Astrocyte of the spinal cord (primary cell): Measurements from ENCODE around the gene CFC1B.
"Not testable (repeated sequence)": the region's sequence is repeated elsewhere in the genome, so short reads cannot be mapped to it uniquely, and the experiment has no call there.

ENCODE experiments used
- DNase-seq: peaks from one replicate; pipeline ENCODE4 v3.0.0; 2011; ENCODE audit warnings: low read depth, low spot score
- H3K4me3 ChIP-seq: 2 replicates; pipeline ENCODE4 v1.5.1; 2011; ENCODE audit warnings: low read depth, mild to moderate bottlenecking, low read length, moderate library complexity
- in situ Hi-C: cut with HindIII; loops from 2 replicates; pipeline ENCODE4 v1.10.0; 2017; ENCODE audit warnings: low sequenced_read_pairs

The CFC1B gene

GRCh38 chr2:130520992-130521391, at the start of gene CFC1B:
CFC1B (plus strand) TSS chr2:130521222; CDS start chr2:130521485, 263 bp downstream.
- DNase-seq, H3K4me3 ChIP-seq, in situ Hi-C loops: not testable (repeated sequence)

GRCh38 chr2:130491073-130491472, 29.9 kb upstream of the CFC1B start:
- H3K4me3 ChIP-seq, DNase-seq, in situ Hi-C loops: not testable (repeated sequence)

- in situ Hi-C loops, DNase-seq, H3K4me3 ChIP-seq: not testable (repeated sequence)
These were observed 11.8 kb upstream of the CFC1B start, which contains the start of gene POTEI for GRCh38 chr2:130509228-130509627. POTEI (minus strand) TSS chr2:130509328; CDS start chr2:130509235, 93 bp downstream.

GRCh38 chr2:130510807-130511746, 9.9 kb upstream of the CFC1B start:
- DNase-seq, H3K4me3 ChIP-seq, in situ Hi-C loops: not testable (repeated sequence)

GRCh38 chr2:130511747-130512451, 9.1 kb upstream of the CFC1B start:
- in situ Hi-C loops, H3K4me3 ChIP-seq, DNase-seq: not testable (repeated sequence)

GRCh38 chr2:130518516-130519106, 2.4 kb upstream of the CFC1B start:
- DNase-seq, in situ Hi-C loops, H3K4me3 ChIP-seq: not testable (repeated sequence)

GRCh38 chr2:130522390-130522789, 1.4 kb downstream of the CFC1B start:
- H3K4me3 ChIP-seq, in situ Hi-C loops, DNase-seq: not testable (repeated sequence)

- in situ Hi-C loops, DNase-seq, H3K4me3 ChIP-seq: not testable (repeated sequence)
These were observed 6.4 kb downstream of the CFC1B start for GRCh38 chr2:130527365-130527967.

GRCh38 chr2:130529545-130529944, 8.5 kb downstream of the CFC1B start:
- DNase-seq, in situ Hi-C loops, H3K4me3 ChIP-seq: not testable (repeated sequence)

- DNase-seq, H3K4me3 ChIP-seq, in situ Hi-C loops: not testable (repeated sequence)
These were observed 9.2 kb downstream of the CFC1B start for GRCh38 chr2:130530212-130530611.

GRCh38 chr2:130531225-130531624, 10.2 kb downstream of the CFC1B start:
- in situ Hi-C loops, H3K4me3 ChIP-seq, DNase-seq: not testable (repeated sequence)

- DNase-seq, in situ Hi-C loops, H3K4me3 ChIP-seq: not testable (repeated sequence)
These were observed 10.7 kb downstream of the CFC1B start for GRCh38 chr2:130531672-130532071.

GRCh38 chr2:130536654-130537053, 15.6 kb downstream of the CFC1B start:
- in situ Hi-C loops, H3K4me3 ChIP-seq, DNase-seq: not testable (repeated sequence)

- DNase-seq, in situ Hi-C loops, H3K4me3 ChIP-seq: not testable (repeated sequence)
These were observed 17.2 kb downstream of the CFC1B start for GRCh38 chr2:130538271-130538670.

GRCh38 chr2:130542789-130543188, 21.8 kb downstream of the CFC1B start:
- DNase-seq, H3K4me3 ChIP-seq, in situ Hi-C loops: not testable (repeated sequence)

- H3K4me3 ChIP-seq, in situ Hi-C loops, DNase-seq: not testable (repeated sequence)
These were observed 22.9 kb downstream of the CFC1B start for GRCh38 chr2:130543785-130544528.
